Spinal cord (tissue), 10 donors: ENCODE results near the gene NCAN. TPM values are rescaled to one million over a fixed set of nuclear protein-coding genes. Genes with fewer than 3 reads are reported as not detected.
A peak's percentile ranks its signal among the peaks of the same experiment; 100 is the strongest.
"Not testable (repeated sequence)": the region's sequence is repeated elsewhere in the genome, so short reads cannot be mapped to it uniquely, and the experiment has no call there.

Experiments
- DNase-seq, 6 donors: peaks; one replicate each; pipeline versions ENCODE4 v3.0.0 to v3.0.0-alpha.2; 2013 to 2015; ENCODE audit warnings: low spot score in 6 of 6, low read depth in 4 of 6
- H3K27ac ChIP-seq: one replicate; pipeline ENCODE4 v1.5.1; 2013; ENCODE audit warnings: low read depth, low read length, control low read depth
- H3K27me3 ChIP-seq: one replicate; pipeline ENCODE4 v1.6.1; 2013; ENCODE audit warnings: low read length; ENCODE audit not compliant: control insufficient read depth, insufficient read depth
- H3K36me3 ChIP-seq: one replicate; pipeline ENCODE4 v1.6.1; 2013; ENCODE audit warnings: low read length; ENCODE audit not compliant: control insufficient read depth, insufficient read depth
- H3K4me1 ChIP-seq: one replicate; pipeline ENCODE4 v1.6.1; 2013; ENCODE audit warnings: low read length; ENCODE audit not compliant: control insufficient read depth, insufficient read depth
- H3K4me3 ChIP-seq: one replicate; pipeline ENCODE4 v1.5.1; 2013; ENCODE audit warnings: low read depth, low read length, control low read depth
- H3K9me3 ChIP-seq: one replicate; pipeline ENCODE4 v1.6.1; 2013; ENCODE audit warnings: low read length; ENCODE audit not compliant: control insufficient read depth, insufficient read depth
- WGBS: methylation state at CpG from one replicate; pipeline ENCODE4 v1.1.5; 2013; ENCODE audit warnings: missing lambda C conversion rate; ENCODE audit not compliant: insufficient coverage; 5-methylcytosine and 5-hydroxymethylcytosine counted together
- polyA plus RNA-seq, 2 donors: library from polyadenylated mRNA; unstranded; fragments of 120-200 nt; gene quantifications; one replicate each; pipeline ENCODE4 v1.2.1, GENCODE V29; 2013; ENCODE audit not compliant: insufficient read length in 2 of 2
- total RNA-seq, 2 donors: library from RNA; depleted of rRNA in 1 of 2; stranded (reverse); fragments of 120-200 nt in 1 of 2; fragments of >200 nt in 1 of 2; gene quantifications; one replicate each; pipeline versions ENCODE4 v1.2.3 to v1.2.4, GENCODE V29; 2013 to 2014
- donor health status: healthy.

Gene NCAN
- total and polyA plus RNA-seq, 4 donors: 135 to 623 (median 338) TPM

DNA sequence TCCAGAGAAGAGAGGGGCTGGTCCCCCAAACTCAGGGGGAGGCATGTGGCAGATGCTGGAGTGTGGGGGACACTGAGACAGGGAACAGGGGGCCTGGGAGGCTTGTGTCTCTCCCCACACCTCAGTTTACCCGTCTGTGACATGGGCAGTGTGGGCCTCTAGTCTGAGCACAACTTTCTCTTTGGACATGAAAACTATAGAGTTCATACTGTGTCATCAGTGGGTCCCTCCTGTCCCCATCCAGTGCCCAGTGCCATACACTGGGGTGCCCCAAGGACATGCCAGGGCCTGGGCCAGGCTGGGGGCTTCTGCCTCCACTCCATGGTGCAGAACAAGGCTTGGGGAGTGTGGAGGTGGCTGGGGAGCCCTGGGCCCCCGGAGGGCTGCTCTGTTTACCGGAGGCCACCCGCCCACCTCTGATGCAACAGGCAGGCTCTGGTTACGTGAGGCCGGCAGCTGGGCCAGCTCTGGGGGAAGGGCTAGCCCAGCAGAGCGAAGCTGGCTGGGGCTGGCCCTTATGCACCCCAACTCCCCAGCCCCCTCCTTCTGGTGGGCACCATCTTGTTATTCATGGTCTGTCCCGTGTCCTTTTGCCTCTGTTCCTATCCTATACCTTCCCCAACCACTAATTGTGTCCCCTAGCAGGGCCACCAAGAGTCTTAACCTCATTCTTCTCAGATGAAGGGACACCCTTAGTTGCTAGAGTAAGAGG, 39.8 kb upstream of the NCAN start:
- no peak for DNase-seq
- Histone ChIP-seq H3K4me1 (peaks cover 22% of the 10 kb centered on the region), H3K27me3 (peaks cover 7% of the 10 kb centered on the region), H3K9me3 (no peaks in the 10 kb centered on the region), H3K27ac (no peak overlapping the region), H3K4me3 (no peak overlapping the region), H3K36me3 (peaks cover 14% of the 10 kb centered on the region)
- WGBS: 65% methylated on average over 7 of the region's 8 CpGs

DNA sequence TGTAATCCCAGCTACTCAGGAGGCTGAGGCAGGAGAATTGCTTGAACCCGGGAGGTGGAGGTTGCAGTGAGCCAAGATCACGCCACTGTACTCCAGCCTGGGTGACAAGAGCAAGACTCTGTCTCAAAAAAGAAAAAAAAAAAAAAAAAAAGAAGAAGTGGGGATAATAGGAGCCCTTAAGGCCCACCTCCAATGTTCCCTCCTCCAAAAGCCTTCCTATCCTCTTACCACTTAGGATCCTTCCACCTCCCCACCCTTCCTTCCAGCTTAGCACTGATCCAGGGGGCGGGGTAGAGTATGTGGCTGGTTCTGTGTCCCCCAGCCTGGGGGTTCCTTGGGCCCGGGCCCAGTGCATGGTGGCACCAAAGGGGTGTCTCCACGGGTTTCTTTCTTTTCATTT, 38.5 kb upstream of the NCAN start:
- not testable (repeated sequence) for DNase-seq, H3K9me3 ChIP-seq, H3K4me3 ChIP-seq, H3K27me3 ChIP-seq, H3K27ac ChIP-seq
- 89% methylated on average over 2 of the region's 5 CpGs for WGBS
- peaks cover 23% of the 10 kb centered on the region for H3K36me3 ChIP-seq
- H3K4me1 ChIP-seq: peaks cover 22% of the 10 kb centered on the region

DNA sequence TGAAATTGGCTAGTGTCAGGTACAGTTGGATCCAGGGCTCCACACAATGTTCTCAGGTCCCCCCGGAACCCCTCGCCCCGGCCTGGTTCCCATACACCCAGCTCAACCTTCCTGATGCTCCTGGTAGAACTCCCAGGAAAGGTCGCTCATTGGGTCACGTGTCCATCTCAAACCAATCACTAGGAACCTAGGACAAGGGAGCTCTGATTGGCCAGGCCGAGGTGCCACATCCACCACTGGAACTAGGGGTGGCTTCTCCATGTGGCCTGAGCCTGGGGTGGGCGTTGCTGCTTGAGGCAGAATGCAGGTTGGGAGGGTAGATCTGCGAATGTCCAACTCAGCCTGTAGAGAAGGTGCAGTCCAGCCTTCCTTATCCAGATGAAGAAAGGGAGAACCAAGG, 34.8 kb upstream of the NCAN start:
- Histone ChIP-seq H3K27me3 (no peaks in the 10 kb centered on the region), H3K4me3 (no peak overlapping the region), H3K4me1 (peaks cover 8% of the 10 kb centered on the region), H3K36me3 (peaks cover 57% of the 10 kb centered on the region), H3K9me3 (no peaks in the 10 kb centered on the region), H3K27ac (no peak overlapping the region)
- DNase-seq: no peak
- 94% methylated on average over 8 of the region's 8 CpGs for WGBS

DNA sequence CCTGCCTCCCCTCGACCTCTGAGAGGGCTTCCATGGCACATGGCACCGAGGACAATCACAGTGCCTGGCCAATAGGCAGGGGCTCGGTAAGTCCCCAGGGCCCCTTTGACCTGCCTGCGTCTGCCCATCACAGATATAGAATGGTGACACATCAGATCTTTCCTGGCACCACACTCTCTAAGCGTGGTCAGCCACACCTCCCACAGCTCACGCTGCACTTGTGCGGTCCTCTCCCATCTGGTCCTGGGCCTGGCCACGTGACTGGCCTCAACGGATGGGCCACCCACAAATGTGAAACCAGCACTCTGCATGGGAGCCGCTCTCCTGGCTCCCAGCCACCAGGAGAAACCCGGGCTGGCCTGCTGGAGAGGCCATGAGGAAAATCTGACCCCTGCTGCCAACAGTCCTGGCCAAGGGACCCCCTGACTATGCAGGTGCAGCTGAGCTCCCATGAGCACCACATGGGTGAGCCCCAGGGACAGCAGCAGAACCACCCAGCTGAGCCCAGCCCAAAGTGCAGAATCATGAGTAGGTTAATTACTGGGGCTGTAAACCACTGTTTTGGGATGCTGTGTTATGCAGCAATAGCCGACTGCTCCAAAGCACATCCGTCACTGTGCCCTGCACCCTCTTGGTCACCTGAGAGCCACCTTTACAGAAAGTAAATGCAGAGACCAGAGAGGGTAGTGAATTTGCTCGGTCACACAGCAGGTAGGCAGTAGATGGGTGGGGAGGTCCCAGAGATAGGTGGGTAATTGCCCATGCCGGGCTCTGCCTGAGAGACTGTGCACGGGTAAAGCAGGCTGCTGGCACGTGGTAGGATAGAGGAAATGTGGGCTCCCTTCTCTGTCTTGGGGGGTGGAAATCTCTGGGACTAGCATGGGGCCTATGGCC, 32.0 kb upstream of the NCAN start:
- Histone ChIP-seq H3K27ac (no peak overlapping the region), H3K36me3 (peaks cover 68% of the 10 kb centered on the region), H3K27me3 (no peaks in the 10 kb centered on the region), H3K9me3 (no peaks in the 10 kb centered on the region), H3K4me1 (peaks cover 3% of the 10 kb centered on the region), H3K4me3 (no peak overlapping the region)
- WGBS: 82% methylated on average over 17 of the region's 17 CpGs
- no peak for DNase-seq

DNA sequence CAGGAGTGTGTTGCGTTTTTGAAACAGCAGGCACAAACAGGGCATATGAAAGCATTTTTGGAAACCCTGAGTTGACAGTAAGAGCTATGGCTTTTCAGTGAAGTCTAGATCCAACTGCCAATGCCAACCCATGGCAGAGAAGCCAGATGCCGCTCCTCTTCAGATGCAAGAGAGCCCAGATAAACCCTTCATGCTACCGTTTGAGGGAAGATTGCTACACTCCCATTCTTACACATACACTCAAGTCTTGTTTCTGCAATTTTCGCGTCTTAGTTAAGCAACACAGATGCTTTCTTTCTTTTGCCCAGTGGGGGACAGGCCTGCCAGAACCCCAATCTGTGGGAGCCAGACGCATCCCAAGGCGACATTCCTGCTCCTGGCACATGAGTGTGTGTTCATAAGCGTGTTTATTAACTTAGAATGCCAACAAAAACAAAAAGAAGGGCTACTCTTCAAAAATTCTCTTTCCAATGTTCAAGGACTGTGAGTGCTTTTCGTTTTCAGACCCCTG, 30.2 kb upstream of the NCAN start:
- Histone ChIP-seq H3K4me1 (no peaks in the 10 kb centered on the region), H3K9me3 (no peaks in the 10 kb centered on the region), H3K4me3 (no peak overlapping the region), H3K36me3 (peaks cover 79% of the 10 kb centered on the region), H3K27ac (no peak overlapping the region), H3K27me3 (no peaks in the 10 kb centered on the region)
- 77% methylated on average over 6 of the region's 9 CpGs for WGBS
- DNase-seq: peak in 1 of 6 donors; percentile 49

DNA sequence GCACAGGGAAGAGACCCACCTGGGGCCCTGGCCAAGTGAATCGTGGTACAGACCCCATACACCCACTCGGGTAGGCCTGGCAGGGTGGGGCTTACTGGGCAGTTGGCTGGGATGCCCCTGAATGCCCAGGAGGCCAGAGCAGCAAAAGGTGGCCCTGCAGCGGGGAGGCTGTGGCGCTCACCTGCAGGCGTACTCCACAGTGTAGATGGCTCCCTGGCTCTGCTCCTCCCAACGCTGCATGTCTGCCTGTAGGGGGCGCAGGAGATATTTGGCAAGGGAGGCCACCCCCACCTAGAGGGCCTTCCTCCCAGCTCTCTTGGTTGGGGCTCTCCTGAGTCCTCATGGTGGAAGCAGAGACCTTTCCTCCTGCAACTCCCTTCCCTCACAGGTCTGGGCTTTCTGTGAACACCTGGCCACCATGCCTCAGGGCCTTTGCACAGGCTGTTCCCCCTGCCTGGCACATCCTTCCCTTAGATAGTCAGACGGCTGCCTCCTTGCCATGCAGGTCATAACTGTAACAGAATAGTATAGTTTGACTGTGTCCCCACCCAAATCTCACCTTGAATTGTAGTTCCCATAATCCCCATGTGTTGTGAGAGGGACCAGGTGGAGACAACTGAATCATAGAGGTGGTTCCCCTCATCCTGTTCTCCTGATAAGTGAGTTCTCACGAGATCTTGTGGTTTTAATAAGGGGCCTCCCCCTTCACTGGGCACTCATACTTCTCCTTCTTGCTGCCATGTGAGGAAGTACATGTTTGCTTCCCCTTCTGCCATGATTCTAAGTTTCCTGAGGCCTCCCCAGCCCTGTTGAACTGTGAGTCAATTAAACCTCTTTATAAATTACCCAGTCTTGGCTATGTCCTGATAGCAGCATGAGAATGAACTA, 25.7 kb upstream of the NCAN start:
- Histone ChIP-seq H3K4me3 (no peak overlapping the region), H3K27ac (no peak overlapping the region), H3K36me3 (peaks cover 67% of the 10 kb centered on the region), H3K4me1 (peaks cover 9% of the 10 kb centered on the region), H3K9me3 (no peaks in the 10 kb centered on the region), H3K27me3 (no peaks in the 10 kb centered on the region)
- 40% methylated on average over 6 of the region's 9 CpGs for WGBS
- DNase-seq: peak in 1 of 6 donors; percentile 30

DNA sequence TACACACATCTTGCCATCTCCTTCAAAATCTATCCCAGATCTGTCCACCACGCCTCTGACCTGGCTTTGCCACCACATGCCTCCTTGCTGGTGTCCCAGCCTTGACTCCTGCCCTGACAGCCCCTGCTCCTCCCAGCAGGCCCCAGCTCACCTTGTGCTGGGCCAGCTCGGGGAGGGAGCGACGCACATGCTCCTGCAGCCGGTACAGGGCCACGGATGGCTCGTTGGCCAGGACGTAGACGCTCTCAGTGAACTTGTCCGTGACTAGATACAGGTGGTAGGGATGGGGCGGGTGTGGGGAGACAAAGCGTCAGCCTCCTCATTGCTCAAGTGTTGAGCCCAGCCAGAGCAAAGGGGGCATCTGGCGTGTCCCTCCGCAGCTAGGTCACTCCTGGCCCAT, 25.0 kb upstream of the NCAN start:
- no peaks in the 10 kb centered on the region for H3K27me3 ChIP-seq
- no peak overlapping the region for H3K27ac ChIP-seq
- peaks cover 14% of the 10 kb centered on the region for H3K4me1 ChIP-seq
- DNase-seq: no peak
- no peaks in the 10 kb centered on the region for H3K9me3 ChIP-seq
- no peak overlapping the region for H3K4me3 ChIP-seq
- peaks cover 60% of the 10 kb centered on the region for H3K36me3 ChIP-seq
- 92% methylated on average over 14 of the region's 14 CpGs for WGBS

DNA sequence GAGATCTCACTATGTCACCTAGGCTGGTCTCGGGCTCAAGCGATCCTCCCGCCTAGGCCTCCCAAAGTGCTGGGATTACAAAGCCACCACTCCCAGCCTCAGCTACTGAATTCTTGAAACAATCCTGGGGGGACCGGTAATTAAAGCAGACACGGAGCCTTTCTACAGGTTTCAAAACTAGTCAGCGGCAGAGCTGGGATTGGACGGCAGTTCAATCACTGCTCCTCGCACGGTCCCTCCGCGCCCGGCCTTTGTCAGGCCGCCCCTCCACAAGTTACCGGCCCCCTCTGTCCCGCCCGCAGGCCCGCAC, 20.0 kb upstream of the NCAN start:
- Histone ChIP-seq H3K27ac (peak overlapping the region; percentile 100), H3K27me3 (no peaks in the 10 kb centered on the region), H3K36me3 (peaks cover 30% of the 10 kb centered on the region), H3K9me3 (no peaks in the 10 kb centered on the region), H3K4me1 (peaks cover 36% of the 10 kb centered on the region), H3K4me3 (peak overlapping the region; percentile 99)
- DNase-seq: no peak
- WGBS: 0% methylated on average over 17 of the region's 17 CpGs
